ENCODE data around the gene INPP4B.

Gene INPP4B

GRCh38 chr4:142752202-142752786 is 93.8 kb downstream of the INPP4B start:
- Histone ChIP-seq H2AK5ac (ENCODE audit: low read length) (no peak overlapping the region), H2BK120ac (ENCODE audit: insufficient read depth, low read length, poor library complexity) (no peak overlapping the region), H3K27ac (ENCODE audit: low read depth, low read length) (no peak overlapping the region), H3K18ac (ENCODE audit: low read length) (no peak overlapping the region), H3K23ac (ENCODE audit: low read length) (no peak overlapping the region), H3K27me3 (ENCODE audit: insufficient read depth, low read length) (no peaks in the 10 kb centered on the region), H3K9ac (ENCODE audit: low read length) (no peak overlapping the region), H3K4me3 (ENCODE audit: low read depth, low read length) (no peak overlapping the region), H3K9me3 (ENCODE audit: insufficient read depth, low read depth, low read length) (no peaks in the 10 kb centered on the region), H3K79me1 (ENCODE audit: low read length) (no peaks in the 10 kb centered on the region), H3K4me1 (ENCODE audit: control insufficient read depth in 1 of 2, insufficient read depth in 2 of 2, low read length in 2 of 2) (no peaks in the 10 kb centered on the region), H2BK5ac (ENCODE audit: low read depth, low read length, poor library complexity) (no peak overlapping the region), H3K4ac (ENCODE audit: low read depth, low read length) (no peak overlapping the region), H3K4me2 (ENCODE audit: low read length) (no peak overlapping the region), H2BK12ac (ENCODE audit: low read length) (no peak overlapping the region), H3K79me2 (ENCODE audit: control insufficient read depth, insufficient read depth, low read length, poor library complexity) (no peaks in the 10 kb centered on the region), H2AFZ (ENCODE audit: insufficient read depth, low read length, poor library complexity) (no peak overlapping the region), H4K91ac (ENCODE audit: low read depth, low read length) (no peak overlapping the region), H4K8ac (ENCODE audit: low read depth, low read length) (no peak overlapping the region), H3K14ac (ENCODE audit: low read length) (no peak overlapping the region), H3K36me3 (ENCODE audit: control insufficient read depth in 1 of 2, insufficient read depth in 2 of 2, low read length in 2 of 2) (no peaks in the 10 kb centered on the region), H4K12ac (ENCODE audit: low read depth, low read length) (no peak overlapping the region)
- peak in 1 of 2 donors; percentile 12 for DNase-seq
- no CpG with 5 or more reads among the region's 6 CpGs for WGBS (ENCODE audit: extremely low coverage, insufficient coverage, insufficient read length)

GRCh38 chr4:142743121-142743825 is 102.8 kb downstream of the INPP4B start:
- no peak for DNase-seq
- no peak overlapping the region for H3K14ac ChIP-seq (ENCODE audit: low read length)
- no peaks in the 10 kb centered on the region for H3K27me3 ChIP-seq (ENCODE audit: insufficient read depth, low read length)
- no peak overlapping the region for H3K27ac ChIP-seq (ENCODE audit: low read depth, low read length)
- H3K4ac ChIP-seq (ENCODE audit: low read depth, low read length) = no peak overlapping the region
- no peaks in the 10 kb centered on the region for H3K36me3 ChIP-seq (ENCODE audit: control insufficient read depth in 1 of 2, insufficient read depth in 2 of 2, low read length in 2 of 2)
- H3K4me3 ChIP-seq (ENCODE audit: low read depth, low read length) = no peak overlapping the region
- no peak overlapping the region for H3K18ac ChIP-seq (ENCODE audit: low read length)
- no peak overlapping the region for H2AK5ac ChIP-seq (ENCODE audit: low read length)
- H4K8ac ChIP-seq (ENCODE audit: low read depth, low read length) = no peak overlapping the region
- H4K91ac ChIP-seq (ENCODE audit: low read depth, low read length) = no peak overlapping the region
- no peak overlapping the region for H2AFZ ChIP-seq (ENCODE audit: insufficient read depth, low read length, poor library complexity)
- H3K9me3 ChIP-seq (ENCODE audit: insufficient read depth, low read depth, low read length) = no peaks in the 10 kb centered on the region
- H2BK5ac ChIP-seq (ENCODE audit: low read depth, low read length, poor library complexity) = no peak overlapping the region
- no peak overlapping the region for H3K9ac ChIP-seq (ENCODE audit: low read length)
- H2BK12ac ChIP-seq (ENCODE audit: low read length) = no peak overlapping the region
- no peak overlapping the region for H3K4me2 ChIP-seq (ENCODE audit: low read length)
- H3K79me2 ChIP-seq (ENCODE audit: control insufficient read depth, insufficient read depth, low read length, poor library complexity) = no peaks in the 10 kb centered on the region
- H3K23ac ChIP-seq (ENCODE audit: low read length) = no peak overlapping the region
- no peaks in the 10 kb centered on the region for H3K4me1 ChIP-seq (ENCODE audit: control insufficient read depth in 1 of 2, insufficient read depth in 2 of 2, low read length in 2 of 2)
- H4K12ac ChIP-seq (ENCODE audit: low read depth, low read length) = no peak overlapping the region
- H2BK120ac ChIP-seq (ENCODE audit: insufficient read depth, low read length, poor library complexity) = no peak overlapping the region
- H3K79me1 ChIP-seq (ENCODE audit: low read length) = no peaks in the 10 kb centered on the region

- H4K12ac ChIP-seq (ENCODE audit: low read depth, low read length) = no peak overlapping the region
- H3K4me1 ChIP-seq (ENCODE audit: control insufficient read depth in 1 of 2, insufficient read depth in 2 of 2, low read length in 2 of 2) = no peaks in the 10 kb centered on the region
- H3K27me3 ChIP-seq (ENCODE audit: insufficient read depth, low read length) = no peaks in the 10 kb centered on the region
- no peak overlapping the region for H3K14ac ChIP-seq (ENCODE audit: low read length)
- H3K36me3 ChIP-seq (ENCODE audit: control insufficient read depth in 1 of 2, insufficient read depth in 2 of 2, low read length in 2 of 2) = no peaks in the 10 kb centered on the region
- no peak overlapping the region for H3K18ac ChIP-seq (ENCODE audit: low read length)
- H4K91ac ChIP-seq (ENCODE audit: low read depth, low read length) = no peak overlapping the region
- H2BK5ac ChIP-seq (ENCODE audit: low read depth, low read length, poor library complexity) = no peak overlapping the region
- H3K4me2 ChIP-seq (ENCODE audit: low read length) = no peak overlapping the region
- no peak overlapping the region for H3K23ac ChIP-seq (ENCODE audit: low read length)
- H3K79me1 ChIP-seq (ENCODE audit: low read length) = no peaks in the 10 kb centered on the region
- no peak overlapping the region for H4K8ac ChIP-seq (ENCODE audit: low read depth, low read length)
- no peak overlapping the region for H2AFZ ChIP-seq (ENCODE audit: insufficient read depth, low read length, poor library complexity)
- H2BK120ac ChIP-seq (ENCODE audit: insufficient read depth, low read length, poor library complexity) = no peak overlapping the region
- no peak overlapping the region for H2AK5ac ChIP-seq (ENCODE audit: low read length)
- no peak for DNase-seq
- no peak overlapping the region for H3K27ac ChIP-seq (ENCODE audit: low read depth, low read length)
- H3K79me2 ChIP-seq (ENCODE audit: control insufficient read depth, insufficient read depth, low read length, poor library complexity) = no peaks in the 10 kb centered on the region
- H2BK12ac ChIP-seq (ENCODE audit: low read length) = no peak overlapping the region
- H3K9me3 ChIP-seq (ENCODE audit: insufficient read depth, low read depth, low read length) = no peaks in the 10 kb centered on the region
- WGBS (ENCODE audit: extremely low coverage, insufficient coverage, insufficient read length) = no CpG with 5 or more reads among the region's 1 CpG
- H3K4me3 ChIP-seq (ENCODE audit: low read depth, low read length) = no peak overlapping the region
- no peak overlapping the region for H3K9ac ChIP-seq (ENCODE audit: low read length)
- H3K4ac ChIP-seq (ENCODE audit: low read depth, low read length) = no peak overlapping the region
These were observed 104.1 kb downstream of the INPP4B start for GRCh38 chr4:142741995-142742394.

- no peak for DNase-seq
- H2BK120ac ChIP-seq (ENCODE audit: insufficient read depth, low read length, poor library complexity) = no peak overlapping the region
- no CpG with 5 or more reads among the region's 2 CpGs for WGBS (ENCODE audit: extremely low coverage, insufficient coverage, insufficient read length)
These were observed 117.9 kb downstream of the INPP4B start for GRCh38 chr4:142728233-142728632.

More at GRCh38 chr4:142728233-142728632, 117.9 kb downstream of the INPP4B start:
- Histone ChIP-seq H3K23ac (ENCODE audit: low read length) (no peak overlapping the region), H3K9me3 (ENCODE audit: insufficient read depth, low read depth, low read length) (no peaks in the 10 kb centered on the region), H4K12ac (ENCODE audit: low read depth, low read length) (no peak overlapping the region), H4K8ac (ENCODE audit: low read depth, low read length) (no peak overlapping the region), H3K9ac (ENCODE audit: low read length) (no peak overlapping the region), H3K27me3 (ENCODE audit: insufficient read depth, low read length) (no peaks in the 10 kb centered on the region), H3K4me3 (ENCODE audit: low read depth, low read length) (no peak overlapping the region), H3K27ac (ENCODE audit: low read depth, low read length) (no peak overlapping the region), H3K14ac (ENCODE audit: low read length) (no peak overlapping the region), H2AFZ (ENCODE audit: insufficient read depth, low read length, poor library complexity) (no peak overlapping the region), H3K4me2 (ENCODE audit: low read length) (no peak overlapping the region), H3K79me2 (ENCODE audit: control insufficient read depth, insufficient read depth, low read length, poor library complexity) (no peaks in the 10 kb centered on the region), H4K91ac (ENCODE audit: low read depth, low read length) (no peak overlapping the region), H3K4ac (ENCODE audit: low read depth, low read length) (no peak overlapping the region), H3K36me3 (ENCODE audit: control insufficient read depth in 1 of 2, insufficient read depth in 2 of 2, low read length in 2 of 2) (no peaks in the 10 kb centered on the region), H3K4me1 (ENCODE audit: control insufficient read depth in 1 of 2, insufficient read depth in 2 of 2, low read length in 2 of 2) (no peaks in the 10 kb centered on the region), H2BK12ac (ENCODE audit: low read length) (no peak overlapping the region), H3K79me1 (ENCODE audit: low read length) (no peaks in the 10 kb centered on the region), H2BK5ac (ENCODE audit: low read depth, low read length, poor library complexity) (no peak overlapping the region), H2AK5ac (ENCODE audit: low read length) (no peak overlapping the region), H3K18ac (ENCODE audit: low read length) (no peak overlapping the region)
